Tibial nerve (tissue), 4 donors: ENCODE data around the gene EFCAB6. TPM values are rescaled to one million over a fixed set of nuclear protein-coding genes. Genes with fewer than 3 reads are reported as not detected.

Experiments
- DNase-seq, 2 donors: peaks; one replicate each; pipeline ENCODE4 v3.0.0-alpha.2; 2019; ENCODE audit warnings: low spot score in 2 of 2
- H3K27ac ChIP-seq, 4 donors: fragments of 200-600 bp; sonication (generic) in 3 of 4; one replicate each; pipeline ENCODE4 v1.5.1; 2017 to 2019; ENCODE audit warnings: mild to moderate bottlenecking in 1 of 4
- H3K27me3 ChIP-seq, 2 donors: fragments of 200-600 bp; sonication (generic) in 1 of 2; one replicate each; pipeline versions ENCODE4 v1.5.1 to v1.6.0; 2017 to 2019
- H3K36me3 ChIP-seq, 3 donors: fragments of 200-600 bp; sonication (generic); one replicate each; pipeline ENCODE4 v1.5.1; 2018 to 2019
- H3K4me1 ChIP-seq, 4 donors: fragments of 200-600 bp; sonication (generic) in 3 of 4; one replicate each; pipeline ENCODE4 v1.5.1; 2017 to 2019
- H3K4me3 ChIP-seq, 4 donors: fragments of 200-600 bp; sonication (generic) in 3 of 4; one replicate each; pipeline ENCODE4 v1.5.1; 2017 to 2019; ENCODE audit warnings: mild to moderate bottlenecking in 1 of 4, moderate library complexity in 1 of 4
- H3K9me3 ChIP-seq, 4 donors: fragments of 200-600 bp; sonication (generic) in 3 of 4; one replicate each; pipeline ENCODE4 v1.5.1; 2017 to 2019
- CTCF ChIP-seq, 5 experiments: fragments of 200-600 bp in 3 of 5; fragments of 450-650 bp in 2 of 5; sonication (generic) in 3 of 5; IDR thresholded peaks; one replicate each; pipeline ENCODE4 v1.5.1; 2016 to 2019; ENCODE audit warnings: antibody characterized with exemption in 5 of 5, mild to moderate bottlenecking in 3 of 5, moderate library complexity in 2 of 5
- EP300 ChIP-seq, 2 donors: sonication (generic); formaldehyde crosslinking; IDR thresholded peaks; one replicate each; pipeline ENCODE4 v1.6.1; 2017; ENCODE audit warnings: antibody characterized with exemption in 2 of 2, mild to moderate bottlenecking in 1 of 2
- POLR2A ChIP-seq, 2 donors: fragments of 450-650 bp; IDR thresholded peaks; one replicate each; pipeline ENCODE4 v1.6.1; 2017; ENCODE audit warnings: antibody characterized with exemption in 2 of 2, mild to moderate bottlenecking in 2 of 2, moderate library complexity in 2 of 2
- WGBS, 2 donors: methylation state at CpG; one replicate each; pipeline ENCODE4 v1.1.5; 2018; 5-methylcytosine and 5-hydroxymethylcytosine counted together
- total RNA-seq, 4 donors: library from RNA; depleted of rRNA; stranded (reverse); fragments of >200 nt; gene quantifications; one replicate each; pipeline ENCODE4 v1.1.0, GENCODE V29; 2016

The EFCAB6 gene
- total RNA-seq, 4 donors from 2014 or later = 3.3 to 9.2 (median 6.8) TPM

- WGBS, 2 donors = 29 to 81% methylated on average over 1 of the region's 1 CpG
- Histone ChIP-seq H3K36me3 (peaks cover 0 to 19% (median 0%) of the 10 kb centered on the region in 3 donors), H3K27me3 (no peaks in the 10 kb centered on the region), H3K4me1 (peaks cover 0 to 12% (median 3%) of the 10 kb centered on the region in 4 donors), H3K27ac (no peak overlapping the region), H3K9me3 (no peaks in the 10 kb centered on the region), H3K4me3 (no peak overlapping the region)
- no peak for DNase-seq
- no peak for TF ChIP-seq POLR2A (IDR thresholded peaks at IDR 0.05)
- TF ChIP-seq EP300 (IDR thresholded peaks at IDR 0.05) = no peak
- TF ChIP-seq CTCF (IDR thresholded peaks at IDR 0.05) = no peak
Measured at GRCh38 chr22:43720716-43721115, 91.4 kb downstream of the EFCAB6 start.

GRCh38 chr22:43714104-43714503 lies 98.0 kb downstream of the EFCAB6 start:
- WGBS, 2 donors = 92 to 95% methylated on average over 2 of the region's 2 CpGs
- no peak overlapping the region for H3K4me3 ChIP-seq
- no peaks in the 10 kb centered on the region for H3K27me3 ChIP-seq
- peaks cover 0 to 32% (median 0%) of the 10 kb centered on the region in 3 donors for H3K36me3 ChIP-seq
- TF ChIP-seq CTCF (IDR thresholded peaks at IDR 0.05) = no peak
- TF ChIP-seq POLR2A (IDR thresholded peaks at IDR 0.05) = no peak
- TF ChIP-seq EP300 (IDR thresholded peaks at IDR 0.05) = no peak
- H3K4me1 ChIP-seq = no peaks in the 10 kb centered on the region
- H3K9me3 ChIP-seq = no peaks in the 10 kb centered on the region
- H3K27ac ChIP-seq = no peak overlapping the region
- DNase-seq = no peak

GRCh38 chr22:43711681-43712080 lies 100.4 kb downstream of the EFCAB6 start:
- H3K36me3 ChIP-seq = peaks cover 0 to 27% (median 0%) of the 10 kb centered on the region in 3 donors
- H3K27ac ChIP-seq = no peak overlapping the region
- H3K4me3 ChIP-seq = no peak overlapping the region
- no peaks in the 10 kb centered on the region for H3K9me3 ChIP-seq
- no peaks in the 10 kb centered on the region for H3K27me3 ChIP-seq
- TF ChIP-seq POLR2A (IDR thresholded peaks at IDR 0.05) (no peak), EP300 (IDR thresholded peaks at IDR 0.05) (no peak), CTCF (IDR thresholded peaks at IDR 0.05) (no peak)
- WGBS, 2 donors = 68 to 73% methylated on average over 4 of the region's 4 CpGs
- no peaks in the 10 kb centered on the region for H3K4me1 ChIP-seq
- no peak for DNase-seq

GRCh38 chr22:43707648-43708047 lies 104.5 kb downstream of the EFCAB6 start:
- no peak overlapping the region for H3K4me3 ChIP-seq
- peaks cover 0 to 26% (median 8%) of the 10 kb centered on the region in 4 donors for H3K9me3 ChIP-seq
- peaks cover 0 to 10% (median 0%) of the 10 kb centered on the region in 3 donors for H3K36me3 ChIP-seq
- DNase-seq = no peak
- 78 to 80% methylated on average over 3 of the region's 3 CpGs for WGBS, 2 donors
- H3K4me1 ChIP-seq = no peaks in the 10 kb centered on the region
- TF ChIP-seq POLR2A (IDR thresholded peaks at IDR 0.05) (no peak), CTCF (IDR thresholded peaks at IDR 0.05) (no peak), EP300 (IDR thresholded peaks at IDR 0.05) (no peak)
- H3K27me3 ChIP-seq = no peaks in the 10 kb centered on the region
- H3K27ac ChIP-seq = no peak overlapping the region

GRCh38 chr22:43706571-43707328 lies 105.4 kb downstream of the EFCAB6 start:
- Histone ChIP-seq H3K9me3 (peaks cover 0 to 31% (median 8%) of the 10 kb centered on the region in 4 donors), H3K27ac (no peak overlapping the region), H3K4me1 (no peaks in the 10 kb centered on the region), H3K36me3 (peaks cover 0 to 15% (median 0%) of the 10 kb centered on the region in 3 donors), H3K27me3 (no peaks in the 10 kb centered on the region), H3K4me3 (no peak overlapping the region)
- no peak for DNase-seq
- 62 to 68% methylated on average over 4 of the region's 4 CpGs for WGBS, 2 donors
- TF ChIP-seq POLR2A (IDR thresholded peaks at IDR 0.05) (no peak), EP300 (IDR thresholded peaks at IDR 0.05) (no peak), CTCF (IDR thresholded peaks at IDR 0.05) (no peak)
